Liver (tissue), 9 donors: ENCODE data around the gene CRELD2. TPM values are rescaled to one million over a fixed set of nuclear protein-coding genes. Genes with fewer than 3 reads are reported as not detected.

ENCODE experiments used
- DNase-seq: peaks from one replicate; pipeline ENCODE4 v3.0.0-alpha.2; 2017; ENCODE audit warnings: low spot score
- H3K27ac ChIP-seq, 2 donors: one replicate each; pipeline ENCODE4 v1.7.0; 2013; ENCODE audit warnings: inconsistent platforms in 2 of 2, low read length in 2 of 2, control low read depth in 1 of 2, low read depth in 1 of 2, mild to moderate bottlenecking in 1 of 2
- H3K27me3 ChIP-seq, 4 donors: one replicate each; pipeline versions ENCODE4 v1.6.1 to v1.7.0; 2013; ENCODE audit warnings: low read length in 3 of 4, inconsistent platforms in 1 of 4, mild to moderate bottlenecking in 1 of 4, moderate library complexity in 1 of 4; ENCODE audit not compliant: control insufficient read depth in 4 of 4, insufficient read depth in 4 of 4
- H3K36me3 ChIP-seq, 4 donors: one replicate each; pipeline versions ENCODE4 v1.6.1 to v1.7.0; 2013; ENCODE audit warnings: low read length in 3 of 4, mild to moderate bottlenecking in 3 of 4, low read depth in 1 of 4, moderate library complexity in 1 of 4; ENCODE audit not compliant: control insufficient read depth in 4 of 4, insufficient read depth in 3 of 4
- H3K4me1 ChIP-seq, 4 donors: one replicate each; pipeline versions ENCODE4 v1.6.1 to v1.7.0; 2013; ENCODE audit warnings: low read length in 3 of 4, mild to moderate bottlenecking in 3 of 4, moderate library complexity in 1 of 4; ENCODE audit not compliant: control insufficient read depth in 4 of 4, insufficient read depth in 4 of 4
- H3K4me3 ChIP-seq, 3 donors: one replicate each; pipeline versions ENCODE4 v1.6.1 to v1.7.0; 2013; ENCODE audit warnings: low read length in 3 of 3, control low read depth in 1 of 3, low read depth in 1 of 3, mild to moderate bottlenecking in 1 of 3
- H3K9ac ChIP-seq, 2 donors: one replicate each; pipeline ENCODE4 v1.7.0; 2013; ENCODE audit warnings: low read length in 2 of 2, mild to moderate bottlenecking in 2 of 2, moderate library complexity in 2 of 2, control low read depth in 1 of 2, low read depth in 1 of 2
- H3K9me3 ChIP-seq, 4 donors: one replicate each; pipeline versions ENCODE4 v1.6.1 to v1.7.0; 2013; ENCODE audit warnings: low read length in 3 of 4; ENCODE audit not compliant: control insufficient read depth in 4 of 4
- EGR1 ChIP-seq, 2 donors: IDR thresholded peaks; 2 replicates each; pipeline ENCODE4 v1.6.1; 2016 to 2018; ENCODE audit warnings: antibody characterized with exemption in 2 of 2, low read depth in 2 of 2
- FOXA1 ChIP-seq: IDR thresholded peaks from 2 replicates; pipeline ENCODE4 v1.6.1; 2016; ENCODE audit warnings: antibody characterized with exemption
- FOXA2 ChIP-seq: IDR thresholded peaks from 2 replicates; pipeline ENCODE4 v1.6.1; 2016; ENCODE audit warnings: antibody characterized with exemption
- HNF4A ChIP-seq, 2 donors: conservative IDR thresholded peaks; 2 replicates each; pipeline ENCODE4 v1.6.1; 2016; ENCODE audit warnings: antibody characterized with exemption in 2 of 2, mild to moderate bottlenecking in 2 of 2
- HNF4G ChIP-seq: IDR thresholded peaks from 2 replicates; pipeline ENCODE4 v1.6.1; 2016; ENCODE audit warnings: antibody characterized with exemption
- JUND ChIP-seq, 2 donors: IDR thresholded peaks; 2 replicates each; pipeline ENCODE4 v1.6.1; 2016; ENCODE audit warnings: antibody characterized with exemption in 2 of 2
- RAD21 ChIP-seq, 2 donors: IDR thresholded peaks; 2 replicates each; pipeline ENCODE4 v1.6.1; 2016; ENCODE audit warnings: antibody characterized with exemption in 2 of 2, mild to moderate bottlenecking in 2 of 2
- REST ChIP-seq: IDR thresholded peaks from 2 replicates; pipeline ENCODE4 v1.6.1; 2016; ENCODE audit warnings: antibody characterized with exemption, mild to moderate bottlenecking
- RXRA ChIP-seq, 2 donors: IDR thresholded peaks; 2 replicates each; pipeline ENCODE4 v1.6.1; 2017 to 2018; ENCODE audit warnings: antibody characterized with exemption in 2 of 2, mild to moderate bottlenecking in 1 of 2
- SP1 ChIP-seq: IDR thresholded peaks from 2 replicates; pipeline ENCODE4 v1.6.1; 2018; ENCODE audit warnings: antibody characterized with exemption, mild to moderate bottlenecking
- YY1 ChIP-seq: IDR thresholded peaks from 2 replicates; pipeline ENCODE4 v1.6.1; 2016; ENCODE audit warnings: antibody characterized with exemption, mild to moderate bottlenecking
- WGBS: extraction: QIAGEN DNeasy Blood & Tissue Kit; methylation state at CpG from one replicate; pipeline ENCODE4 v1.1.7; 2013; 5-methylcytosine and 5-hydroxymethylcytosine counted together
- polyA plus RNA-seq, 2 donors: library from polyadenylated mRNA; stranded (reverse) in 1 of 2; unstranded in 1 of 2; fragments of 200-250 nt in 1 of 2; fragments of >200 nt in 1 of 2; fragmentation: Nextera tagmentation in 1 of 2; extraction: Ambion mirVana in 1 of 2; gene quantifications; one replicate each; pipeline versions ENCODE4 v1.2.1 to v1.2.3, GENCODE V29; 2013 to 2015
- total RNA-seq, 2 donors: library from RNA; depleted of rRNA; stranded (reverse); fragments of >200 nt; gene quantifications; one replicate each; pipeline ENCODE4 v1.2.3, GENCODE V29; 2014
- TF ChIP-seq, protein P1 (sequence below): fragments of 150-350 bp; IDR thresholded peaks from 2 replicates; pipeline ENCODE4 v1.5.1; 2017; ENCODE audit warnings: improper control_type of control experiment, low read depth, low read length; ENCODE audit not compliant: missing input control
- donor health status: healthy.
- donor health status: healthy.
- donor health status: healthy.
- donor health status: healthy.
- donor health status: healthy.

CRELD2 gene
- total and polyA plus RNA-seq, 4 donors = 17.2 to 98.1 (median 57.1) TPM

DNA sequence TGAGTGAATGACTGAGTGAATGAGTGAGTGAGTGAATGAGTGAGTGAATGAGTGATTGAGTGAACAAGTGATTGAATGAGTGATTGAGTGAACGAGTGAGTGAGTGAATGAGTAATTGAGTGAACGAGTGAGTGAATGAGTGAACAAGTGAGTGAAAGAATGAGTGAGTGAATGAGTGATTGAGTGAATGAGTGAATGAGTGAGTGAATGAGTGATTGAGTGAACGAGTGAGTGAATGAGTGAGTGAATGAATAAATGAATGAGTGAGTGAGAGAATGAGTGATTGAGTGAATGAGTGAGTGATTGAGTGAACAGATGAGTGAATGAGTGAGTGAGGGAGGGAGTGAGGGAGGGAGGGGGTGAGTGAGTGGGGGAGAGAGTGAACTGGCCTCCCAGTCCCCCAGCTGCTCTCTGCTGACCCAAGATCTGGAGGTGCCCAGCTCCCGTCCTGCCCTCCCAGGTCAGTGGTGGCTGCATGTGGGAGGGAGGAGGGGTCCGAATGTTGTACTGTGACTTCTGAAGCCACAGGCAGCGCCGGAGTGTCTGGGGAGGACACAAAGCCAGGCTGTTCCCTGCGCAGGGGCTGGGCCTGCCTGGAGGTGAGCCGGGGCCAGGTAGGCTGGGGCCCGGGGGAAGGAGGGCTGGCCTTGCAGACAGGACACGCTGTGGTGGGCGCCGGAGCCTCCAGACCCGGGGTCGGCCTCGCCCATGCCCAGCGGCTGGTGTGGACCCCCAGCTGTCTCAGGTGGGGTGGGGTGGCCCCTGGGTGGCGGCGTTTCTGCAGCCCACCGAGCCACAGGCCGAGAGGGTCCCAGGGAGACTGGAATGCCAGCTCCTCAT is 24.4 kb downstream of the CRELD2 start:
- peaks cover 2 to 22% (median 18%) of the 10 kb centered on the region in 4 donors for H3K4me1 ChIP-seq
- no peaks in the 10 kb centered on the region for H3K36me3 ChIP-seq
- H3K9me3 ChIP-seq = no peaks in the 10 kb centered on the region
- no peak overlapping the region for H3K9ac ChIP-seq
- DNase-seq = no peak
- no peaks in the 10 kb centered on the region for H3K27me3 ChIP-seq
- no peak overlapping the region for H3K4me3 ChIP-seq
- WGBS = 92% methylated on average over 21 of the region's 21 CpGs
- no peak overlapping the region for H3K27ac ChIP-seq
- TF ChIP-seq FOXA2 = no peak
- no peak for TF ChIP-seq SP1
- TF ChIP-seq YY1 = no peak
- no peak for TF ChIP-seq HNF4A (conservative IDR thresholded peaks at IDR 0.05)
- no peak for TF ChIP-seq HNF4G
- TF ChIP-seq JUND (IDR thresholded peaks at IDR 0.05) = no peak
- no peak for TF ChIP-seq EGR1 (IDR thresholded peaks at IDR 0.05; ENCODE audit: low read depth in 2 of 2)
- no peak for TF ChIP-seq FOXA1
- TF ChIP-seq, protein P1, sequence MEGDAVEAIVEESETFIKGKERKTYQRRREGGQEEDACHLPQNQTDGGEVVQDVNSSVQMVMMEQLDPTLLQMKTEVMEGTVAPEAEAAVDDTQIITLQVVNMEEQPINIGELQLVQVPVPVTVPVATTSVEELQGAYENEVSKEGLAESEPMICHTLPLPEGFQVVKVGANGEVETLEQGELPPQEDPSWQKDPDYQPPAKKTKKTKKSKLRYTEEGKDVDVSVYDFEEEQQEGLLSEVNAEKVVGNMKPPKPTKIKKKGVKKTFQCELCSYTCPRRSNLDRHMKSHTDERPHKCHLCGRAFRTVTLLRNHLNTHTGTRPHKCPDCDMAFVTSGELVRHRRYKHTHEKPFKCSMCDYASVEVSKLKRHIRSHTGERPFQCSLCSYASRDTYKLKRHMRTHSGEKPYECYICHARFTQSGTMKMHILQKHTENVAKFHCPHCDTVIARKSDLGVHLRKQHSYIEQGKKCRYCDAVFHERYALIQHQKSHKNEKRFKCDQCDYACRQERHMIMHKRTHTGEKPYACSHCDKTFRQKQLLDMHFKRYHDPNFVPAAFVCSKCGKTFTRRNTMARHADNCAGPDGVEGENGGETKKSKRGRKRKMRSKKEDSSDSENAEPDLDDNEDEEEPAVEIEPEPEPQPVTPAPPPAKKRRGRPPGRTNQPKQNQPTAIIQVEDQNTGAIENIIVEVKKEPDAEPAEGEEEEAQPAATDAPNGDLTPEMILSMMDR = no peak
- no peak for TF ChIP-seq REST

- TF ChIP-seq FOXA1 = no peak
- TF ChIP-seq RAD21 (IDR thresholded peaks at IDR 0.05) = no peak
- no peak for TF ChIP-seq EGR1 (IDR thresholded peaks at IDR 0.05; ENCODE audit: low read depth in 2 of 2)
- no peak for TF ChIP-seq JUND (IDR thresholded peaks at IDR 0.05)
- TF ChIP-seq RXRA (IDR thresholded peaks at IDR 0.05) = no peak
- Histone ChIP-seq H3K36me3 (no peaks in the 10 kb centered on the region), H3K27ac (no peak overlapping the region), H3K27me3 (no peaks in the 10 kb centered on the region), H3K9me3 (no peaks in the 10 kb centered on the region), H3K4me1 (peaks cover 2 to 21% (median 18%) of the 10 kb centered on the region in 4 donors), H3K9ac (no peak overlapping the region), H3K4me3 (peak overlapping the region in 1 of 3 donors; percentile 63)
- 90% methylated on average over 11 of the region's 11 CpGs for WGBS
- DNase-seq = no peak
These were observed 25.0 kb downstream of the CRELD2 start for GRCh38 chr22:49943405-49943765.
